ENCODE results near the gene LRRC7.

Gene LRRC7

GRCh38 chr1:69592341-69592740, 24.6 kb downstream of the LRRC7 start:
- no peak for DNase-seq

- no peak for DNase-seq
These were observed 27.8 kb downstream of the LRRC7 start for GRCh38 chr1:69595486-69595885.

- DNase-seq: no peak
These were observed 43.6 kb downstream of the LRRC7 start for GRCh38 chr1:69611316-69611715.

- no peak for DNase-seq
These were observed 45.7 kb downstream of the LRRC7 start for GRCh38 chr1:69613414-69613813.

GRCh38 chr1:69638673-69639072, 71.0 kb downstream of the LRRC7 start:
- no peak for DNase-seq

GRCh38 chr1:69639159-69639558, 71.4 kb downstream of the LRRC7 start:
- no peak for DNase-seq

GRCh38 chr1:69643266-69643665, 75.5 kb downstream of the LRRC7 start:
- DNase-seq: no peak

GRCh38 chr1:69645477-69645876, 77.8 kb downstream of the LRRC7 start:
- DNase-seq: no peak

GRCh38 chr1:69648486-69648885, 80.8 kb downstream of the LRRC7 start:
- no peak for DNase-seq

GRCh38 chr1:69649383-69649990, 81.8 kb downstream of the LRRC7 start:
- no peak for DNase-seq

GRCh38 chr1:69650779-69651178, 83.1 kb downstream of the LRRC7 start:
- DNase-seq: no peak

GRCh38 chr1:69651656-69652055, 83.9 kb downstream of the LRRC7 start:
- DNase-seq: no peak

GRCh38 chr1:69657971-69658370, 90.2 kb downstream of the LRRC7 start:
- no peak for DNase-seq

GRCh38 chr1:69661686-69662085, 94.0 kb downstream of the LRRC7 start:
- DNase-seq: no peak

GRCh38 chr1:69662321-69662720, 94.6 kb downstream of the LRRC7 start:
- no peak for DNase-seq

- DNase-seq: no peak
These were observed 103.8 kb downstream of the LRRC7 start for GRCh38 chr1:69671363-69672010.

- no peak for DNase-seq
These were observed 105.6 kb downstream of the LRRC7 start for GRCh38 chr1:69673321-69673720.

GRCh38 chr1:69679965-69680364, 112.2 kb downstream of the LRRC7 start:
- no peak for DNase-seq

- DNase-seq: no peak
These were observed 118.8 kb downstream of the LRRC7 start for GRCh38 chr1:69686367-69686984.

- DNase-seq: no peak
These were observed 120.5 kb downstream of the LRRC7 start for GRCh38 chr1:69688193-69688592.

- DNase-seq: no peak
These were observed 123.5 kb downstream of the LRRC7 start for GRCh38 chr1:69691179-69691578.

- DNase-seq: no peak
These were observed 126.4 kb downstream of the LRRC7 start for GRCh38 chr1:69693921-69694675.

GRCh38 chr1:69697340-69697739, 129.6 kb downstream of the LRRC7 start:
- DNase-seq: no peak

- no peak for DNase-seq
These were observed 133.0 kb downstream of the LRRC7 start for GRCh38 chr1:69700770-69701169.
